Medulla oblongata (tissue), 1 donor: ENCODE measurements around the gene PLEKHH3.

Experiments used
- DNase-seq: peaks from one replicate; pipeline ENCODE4 v3.0.0-alpha.2; 2015; ENCODE audit errors: extremely low spot score

Gene PLEKHH3, protein sequence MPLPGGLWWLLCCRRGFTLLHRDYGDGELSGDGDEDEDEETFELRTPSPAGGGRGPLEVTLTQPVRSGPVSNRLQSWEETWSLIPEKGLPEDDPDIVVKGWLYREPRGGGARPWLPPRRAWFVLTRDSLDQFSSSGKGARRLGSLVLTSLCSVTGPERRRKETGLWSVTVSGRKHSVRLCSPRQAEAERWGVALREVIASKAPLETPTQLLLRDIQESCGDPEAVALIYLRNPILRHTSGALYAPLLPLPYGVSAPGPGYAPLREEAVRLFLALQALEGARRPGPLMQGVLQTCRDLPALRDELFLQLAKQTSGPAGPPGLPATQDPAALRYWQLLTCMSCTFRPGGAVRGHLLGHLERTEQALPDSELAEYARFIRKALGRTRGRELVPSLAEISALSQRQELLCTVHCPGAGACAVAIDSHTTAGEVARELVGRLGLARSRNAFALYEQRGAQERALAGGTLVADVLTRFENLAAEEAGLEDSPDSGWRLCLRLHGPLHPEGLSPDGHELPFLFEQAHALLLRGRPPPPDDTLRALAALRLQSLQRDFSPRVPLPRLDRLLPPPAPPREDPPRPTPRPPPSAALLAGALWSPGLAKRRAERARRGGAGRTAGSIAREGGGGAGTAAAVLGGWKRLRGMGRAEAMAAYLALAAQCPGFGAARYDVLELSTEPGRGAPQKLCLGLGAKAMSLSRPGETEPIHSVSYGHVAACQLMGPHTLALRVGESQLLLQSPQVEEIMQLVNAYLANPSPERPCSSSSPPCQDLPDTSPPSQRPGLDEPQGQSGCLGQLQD

DNA sequence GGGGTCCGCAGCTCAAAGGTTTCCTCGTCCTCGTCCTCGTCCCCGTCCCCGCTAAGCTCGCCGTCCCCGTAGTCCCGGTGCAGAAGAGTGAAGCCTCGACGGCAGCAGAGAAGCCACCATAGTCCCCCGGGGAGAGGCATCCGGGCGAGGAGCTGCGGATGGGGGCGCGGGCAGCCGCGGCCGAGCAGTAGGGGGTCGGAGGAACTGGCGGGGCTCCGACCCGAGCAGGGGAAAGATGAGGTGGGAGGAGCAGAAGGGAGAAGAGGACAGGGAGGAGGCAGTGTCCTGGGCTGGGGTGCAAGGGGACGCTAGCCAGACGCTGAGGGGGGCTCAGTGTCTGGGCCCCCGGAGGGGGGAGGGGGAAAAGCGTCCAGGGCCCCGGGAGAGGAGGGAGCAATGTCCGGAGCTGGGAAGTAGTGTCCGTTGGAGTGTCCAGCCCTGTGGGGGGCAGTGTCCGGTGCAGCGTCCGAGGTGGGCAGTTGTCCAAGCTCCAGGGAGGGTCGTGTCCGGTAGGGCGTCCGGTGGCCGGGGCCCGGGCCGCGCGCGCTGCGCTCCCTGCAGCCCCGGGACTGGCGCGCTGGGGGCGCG lies at the start of gene PLEKHH3:
Gene PLEKHH3 (minus strand): TSS at position 571 of the 588 bp plus-strand sequence. CDS start 431 bp downstream, at position 140.
- no peak for DNase-seq

DNA sequence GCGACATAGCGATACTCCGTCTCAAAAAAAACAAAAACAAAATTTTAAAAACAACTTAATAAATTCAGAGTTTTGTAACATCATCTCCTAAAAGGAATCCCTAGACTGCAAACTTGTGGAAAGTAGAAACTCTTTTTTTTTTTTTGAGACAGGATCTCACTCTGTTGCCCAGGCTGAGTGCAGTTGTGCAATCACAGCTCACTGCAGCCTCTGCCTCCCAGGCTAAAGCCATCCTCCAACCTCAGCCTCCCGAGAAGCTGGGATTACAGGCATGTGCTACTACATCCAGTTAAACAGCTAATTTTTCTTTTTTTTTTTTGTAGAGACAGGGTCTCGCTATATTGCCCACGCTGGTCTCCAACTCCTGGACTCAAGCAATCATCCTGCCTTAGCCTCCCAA lies 48.3 kb upstream of the PLEKHH3 start:
- DNase-seq = no peak

DNA sequence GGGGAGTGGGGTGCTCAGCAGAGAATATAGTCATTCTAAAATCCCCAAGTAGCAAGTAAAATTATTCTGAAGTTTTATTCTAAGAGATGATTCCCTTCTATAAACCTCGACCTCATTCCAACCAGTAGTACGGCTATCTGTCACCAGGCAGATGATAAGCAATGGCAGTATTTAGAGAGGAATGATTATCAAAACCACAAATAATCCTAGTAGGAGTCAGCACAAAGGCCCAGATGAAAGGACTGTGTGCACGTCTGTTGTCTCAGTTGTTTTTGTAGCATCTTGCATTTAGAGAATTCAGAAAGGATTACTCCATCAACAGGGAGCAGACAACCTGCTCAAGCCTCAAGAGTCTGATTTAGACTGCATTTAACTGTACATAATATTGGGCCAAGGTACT lies 46.8 kb upstream of the PLEKHH3 start:
- DNase-seq = no peak

DNA sequence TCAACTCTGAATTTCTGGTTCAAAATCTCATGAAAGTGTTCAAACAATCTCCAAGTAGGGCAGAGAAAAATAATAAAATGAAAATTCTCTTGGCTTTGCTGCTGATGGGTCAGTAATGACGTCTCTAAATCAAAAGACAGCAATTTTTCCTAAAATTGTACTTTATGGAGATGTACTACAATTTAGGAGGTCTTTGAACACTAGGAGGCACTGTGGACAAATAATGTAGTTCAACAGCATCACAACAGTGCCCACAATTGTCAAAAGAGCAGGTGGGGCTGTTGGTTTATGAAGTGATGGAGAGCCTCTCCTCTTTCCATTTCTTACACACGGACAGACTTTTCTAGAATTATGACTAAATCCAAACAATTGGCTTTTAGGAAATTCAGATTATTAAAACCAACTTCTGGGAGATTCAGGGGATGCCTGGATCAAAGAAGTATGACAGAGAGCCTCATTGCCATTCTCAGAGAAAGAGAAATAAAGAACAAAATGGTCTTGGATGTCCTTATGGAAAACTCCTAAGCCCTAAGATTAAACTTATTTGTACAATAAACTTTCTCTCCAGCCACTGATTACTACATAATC lies 44.3 kb upstream of the PLEKHH3 start:
- DNase-seq = peak; percentile 93

DNA sequence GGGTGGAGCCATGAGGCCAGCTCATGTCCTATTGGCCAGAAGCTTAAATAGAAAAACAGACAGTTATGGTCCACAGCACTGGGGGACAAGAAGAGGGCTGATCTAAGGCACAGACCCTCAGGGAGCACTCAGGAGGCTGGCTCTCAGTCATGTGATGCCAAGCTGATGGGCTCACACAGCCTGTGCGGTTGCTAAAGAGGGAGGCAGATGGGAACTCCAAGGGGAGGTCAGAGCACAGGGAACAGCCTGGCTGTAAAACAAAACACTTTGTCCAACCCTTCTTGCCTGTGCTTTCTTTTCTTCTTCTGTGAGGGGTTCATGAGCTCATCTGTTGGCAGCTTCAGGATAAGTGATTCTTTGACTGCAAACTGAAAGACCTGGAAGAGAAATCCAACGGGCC lies 32.8 kb upstream of the PLEKHH3 start:
- DNase-seq = peak; percentile 54

DNA sequence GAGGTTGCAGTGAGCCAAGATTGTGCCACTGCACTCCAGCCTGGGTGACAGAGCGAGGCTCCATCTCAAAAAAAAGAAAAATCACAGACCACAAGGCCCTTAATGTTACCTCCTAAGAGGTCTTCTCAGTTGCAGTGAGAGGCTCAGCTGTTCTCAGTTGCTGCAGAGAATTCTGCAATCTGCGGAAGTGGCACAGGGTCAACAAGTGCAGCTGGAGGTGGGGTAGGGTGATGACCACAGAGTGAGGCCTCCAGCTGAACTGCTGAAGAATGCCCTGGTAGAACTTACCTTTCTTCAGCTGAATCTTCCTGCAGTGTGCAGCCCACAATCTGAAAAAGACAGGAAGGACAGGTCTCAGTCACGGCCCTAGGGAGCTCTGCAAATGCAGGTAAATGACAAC lies 31.8 kb upstream of the PLEKHH3 start:
- no peak for DNase-seq

DNA sequence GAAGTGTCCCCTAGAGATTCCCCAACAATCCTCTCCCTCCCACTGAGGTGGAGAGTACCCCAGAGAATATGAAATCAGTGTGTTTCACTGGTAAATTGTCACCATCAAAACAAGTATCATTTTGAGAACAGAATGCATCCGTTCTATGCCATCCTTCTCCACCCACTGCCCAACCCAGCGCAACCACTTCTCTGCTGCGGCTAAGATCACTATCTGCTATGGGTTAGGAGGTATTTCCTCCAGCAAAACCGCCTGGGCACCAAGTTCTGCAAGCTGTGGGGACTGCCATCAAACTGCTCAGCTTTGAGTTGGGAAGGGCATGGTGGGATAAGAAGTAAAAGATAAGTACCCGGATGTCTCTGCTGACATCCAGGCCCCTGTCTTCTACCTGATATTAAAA lies 29.9 kb upstream of the PLEKHH3 start:
- no peak for DNase-seq

DNA sequence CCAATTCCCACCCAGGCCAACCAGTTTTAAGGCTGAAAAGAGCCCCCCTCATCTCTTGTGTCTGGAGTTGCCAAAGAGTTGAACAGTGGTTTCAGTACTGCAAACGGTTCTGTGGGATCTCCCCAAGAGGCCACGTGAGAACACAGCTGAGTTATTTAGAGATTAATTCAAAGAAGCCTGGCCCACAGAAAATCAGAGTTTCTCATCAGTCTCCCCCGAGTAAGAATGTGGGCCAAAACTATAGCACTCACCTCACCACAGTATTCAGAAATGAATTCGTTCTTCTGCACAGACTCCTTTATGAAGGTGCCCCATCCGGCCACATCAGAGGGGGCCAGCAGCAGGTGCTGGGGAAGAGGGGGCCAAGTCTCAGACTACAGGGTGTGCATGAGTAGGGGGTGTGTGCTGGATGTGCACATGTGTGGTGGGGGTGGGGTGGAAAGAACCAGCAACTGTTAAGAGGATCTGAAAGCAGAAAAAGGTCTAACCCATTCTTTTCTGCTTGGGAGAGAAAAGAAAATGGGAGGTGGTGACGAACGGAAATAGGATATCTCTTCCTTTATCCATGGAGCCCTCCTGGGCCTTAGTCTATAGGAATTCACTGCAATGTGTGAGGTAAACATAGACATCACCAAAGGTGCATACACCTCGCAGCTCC lies 28.2 kb upstream of the PLEKHH3 start:
- DNase-seq = no peak

DNA sequence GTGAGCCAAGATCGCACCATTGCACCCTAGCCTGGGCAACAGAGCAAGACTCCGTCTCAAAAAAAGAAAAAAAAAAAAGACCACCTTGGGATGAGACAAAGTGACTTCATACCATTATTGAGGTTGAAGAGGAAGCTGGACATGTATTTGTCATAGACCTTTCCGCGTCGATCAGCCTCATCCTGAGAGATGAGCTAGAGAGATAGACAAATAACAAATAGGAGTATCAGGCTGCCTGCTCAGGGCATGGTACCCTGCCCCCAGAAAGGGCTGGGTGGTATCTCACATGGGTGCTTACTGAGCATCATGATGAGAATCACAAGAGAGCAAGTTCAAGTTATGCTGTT lies 27.7 kb upstream of the PLEKHH3 start:
- DNase-seq = no peak

DNA sequence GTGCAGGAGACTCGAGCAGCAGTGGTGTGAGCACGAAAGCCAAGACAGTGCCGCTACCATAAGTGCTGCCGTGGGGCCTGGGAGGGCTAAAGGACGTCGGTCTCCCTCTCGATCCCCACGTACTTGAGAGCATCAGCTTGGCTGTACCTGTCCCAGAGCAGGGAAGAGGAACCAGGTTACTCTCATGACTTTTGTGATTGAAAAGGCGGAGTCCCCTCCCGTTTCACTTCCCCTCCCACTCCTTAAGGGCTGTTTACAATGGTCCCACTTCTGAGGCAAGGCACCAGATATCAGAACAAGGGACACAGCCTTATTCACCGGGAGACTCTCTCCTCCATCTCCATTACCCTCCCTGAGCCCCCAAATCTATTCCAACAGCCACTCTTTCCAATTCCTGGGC lies 25.7 kb upstream of the PLEKHH3 start:
- no peak for DNase-seq

DNA sequence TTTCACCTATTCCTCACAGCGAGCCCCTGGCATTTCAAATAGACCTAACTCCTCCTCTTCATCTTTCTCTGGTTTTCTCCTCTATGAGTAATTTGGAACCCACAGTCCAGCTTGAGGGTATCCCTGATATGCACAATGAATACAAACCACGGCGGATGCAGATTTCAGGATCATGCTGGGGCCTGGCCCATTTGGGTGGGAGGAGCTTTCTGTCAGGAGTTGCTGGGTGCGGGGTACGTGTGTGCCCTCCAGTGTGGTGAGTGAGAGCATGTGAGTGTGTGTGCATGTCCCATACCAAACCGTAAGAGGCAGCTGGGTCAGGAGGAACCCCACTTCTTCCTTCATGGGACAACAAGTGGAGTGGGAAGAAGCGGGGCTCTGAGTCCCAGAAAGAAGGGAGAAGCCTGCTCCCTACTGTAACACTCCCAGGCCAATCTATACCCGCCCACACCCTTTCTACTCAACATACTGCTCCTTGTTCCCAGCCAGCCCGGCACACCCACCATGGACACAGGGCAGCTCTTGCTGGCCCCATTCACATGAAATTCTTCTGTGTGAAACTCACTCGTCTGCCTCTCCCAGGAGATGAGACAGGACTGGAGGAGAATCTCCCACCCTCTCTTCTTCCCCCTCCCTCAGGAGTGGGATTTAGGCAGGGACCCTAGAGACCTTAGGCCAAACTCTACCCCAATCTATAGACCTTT lies 23.9 kb upstream of the PLEKHH3 start:
- no peak for DNase-seq

DNA sequence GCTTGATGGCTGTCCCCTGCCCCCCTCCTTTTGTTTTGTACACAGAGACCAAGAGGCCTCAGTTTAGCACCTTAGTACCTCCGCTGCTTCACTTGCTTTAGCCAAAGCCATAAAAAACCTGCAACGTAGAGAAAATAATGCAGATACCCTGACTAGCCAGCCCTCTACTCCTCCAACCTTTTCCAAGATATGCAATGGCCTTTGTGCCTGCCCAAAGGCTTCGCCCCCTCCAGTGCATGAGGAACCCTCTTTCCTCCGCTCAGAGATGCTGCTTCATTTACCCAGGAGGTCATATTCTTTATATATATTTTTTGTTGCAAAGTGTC lies 22.6 kb upstream of the PLEKHH3 start:
- no peak for DNase-seq

DNA sequence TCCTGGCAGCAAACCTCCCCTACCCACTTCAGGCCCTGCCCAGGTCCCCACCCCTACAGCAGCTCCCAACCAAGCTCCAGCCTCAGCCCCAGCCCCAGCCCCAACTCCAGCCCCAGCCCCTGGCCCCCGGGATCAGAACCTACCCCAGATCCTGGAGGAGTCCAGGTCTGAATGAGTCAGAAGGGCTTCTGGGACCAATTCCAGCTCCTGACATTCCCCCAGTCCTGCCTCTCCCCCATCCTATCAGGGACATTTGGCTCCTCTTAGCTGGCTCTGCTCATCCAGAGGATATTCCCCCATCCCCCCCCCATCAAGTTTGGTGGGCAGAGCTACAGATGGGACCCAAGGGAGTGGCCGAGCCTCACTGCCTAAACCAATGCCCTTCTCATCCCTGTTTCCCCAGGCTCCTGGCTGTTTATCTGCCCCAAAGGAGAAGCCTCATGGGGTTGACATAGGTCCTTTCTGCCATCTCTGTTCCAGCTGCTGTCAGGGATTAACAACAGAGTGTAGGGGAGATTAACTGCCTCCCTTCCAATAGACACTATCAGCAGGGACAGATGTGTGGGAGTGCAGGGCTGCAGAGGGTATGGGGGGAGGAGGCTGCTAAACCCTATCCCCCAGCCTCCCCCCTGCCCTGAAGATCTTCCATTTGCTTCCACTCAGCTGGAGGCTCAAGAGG lies 22.1 kb upstream of the PLEKHH3 start:
- DNase-seq = peak; percentile 19

DNA sequence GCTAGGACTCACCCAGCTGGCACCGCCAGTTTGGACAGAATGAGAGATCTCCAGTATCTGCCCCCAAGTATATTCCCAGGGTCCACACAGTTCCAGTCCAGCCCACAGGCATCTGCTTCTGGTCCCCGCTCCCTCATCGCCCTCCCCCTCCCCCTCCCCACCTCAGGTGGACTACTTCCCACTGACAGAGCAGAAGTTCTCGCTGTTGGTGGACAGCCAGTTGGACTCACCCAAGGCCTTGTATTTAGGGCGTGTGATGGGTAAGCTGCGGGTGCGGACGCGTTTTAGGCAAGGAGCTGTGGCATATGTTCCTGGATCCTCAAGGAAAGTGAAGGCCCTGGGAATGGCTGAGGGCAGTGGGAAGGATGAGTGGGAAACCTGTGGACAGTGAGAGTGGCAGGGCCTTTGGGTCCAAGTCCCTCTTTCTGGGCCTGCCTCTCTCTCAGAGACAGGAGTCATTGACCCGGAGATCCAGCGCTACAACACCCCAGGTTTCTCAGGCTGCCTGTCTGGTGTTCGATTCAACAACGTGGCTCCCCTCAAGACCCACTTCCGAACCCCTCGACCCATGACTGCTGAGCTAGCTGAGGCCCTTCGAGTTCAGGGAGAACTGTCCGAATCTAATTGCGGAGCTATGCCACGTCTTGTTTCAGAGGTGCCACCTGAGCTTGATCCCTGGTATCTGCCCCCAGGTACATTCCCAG lies 20.5 kb upstream of the PLEKHH3 start:
- DNase-seq = no peak

DNA sequence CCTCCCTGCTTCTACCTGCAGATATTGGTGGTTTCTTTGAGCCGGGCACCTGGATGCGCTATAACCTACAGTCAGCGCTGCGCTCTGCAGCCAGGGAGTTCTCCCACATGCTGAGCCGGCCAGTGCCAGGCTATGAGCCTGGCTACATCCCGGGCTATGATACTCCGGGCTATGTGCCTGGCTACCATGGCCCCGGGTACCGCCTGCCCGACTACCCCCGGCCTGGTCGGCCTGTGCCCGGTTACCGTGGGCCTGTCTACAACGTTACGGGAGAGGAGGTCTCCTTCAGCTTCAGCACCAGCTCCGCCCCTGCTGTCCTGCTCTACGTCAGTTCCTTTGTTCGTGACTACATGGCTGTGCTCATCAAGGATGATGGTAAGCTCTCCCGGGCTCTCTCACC lies 18.7 kb upstream of the PLEKHH3 start:
- DNase-seq = no peak

DNA sequence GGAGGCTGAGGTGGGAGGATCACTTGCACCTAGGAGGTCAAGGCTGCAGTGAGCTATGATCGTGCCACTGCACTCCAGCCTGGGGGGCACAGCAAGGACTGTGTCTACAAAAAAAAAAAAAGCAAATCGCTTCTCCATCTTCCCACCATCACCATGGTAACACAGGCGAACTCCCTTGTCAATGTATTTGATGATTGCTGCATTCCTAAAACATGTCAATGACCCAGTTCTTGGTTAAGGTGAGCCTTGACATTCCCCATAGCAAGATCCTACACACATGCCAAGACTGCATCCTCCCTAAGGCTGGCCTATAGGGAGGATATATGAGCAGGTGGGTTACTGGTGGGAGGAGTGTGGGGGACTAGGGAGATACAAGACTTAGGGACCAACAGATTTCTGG lies 17.7 kb upstream of the PLEKHH3 start:
- DNase-seq = no peak

DNA sequence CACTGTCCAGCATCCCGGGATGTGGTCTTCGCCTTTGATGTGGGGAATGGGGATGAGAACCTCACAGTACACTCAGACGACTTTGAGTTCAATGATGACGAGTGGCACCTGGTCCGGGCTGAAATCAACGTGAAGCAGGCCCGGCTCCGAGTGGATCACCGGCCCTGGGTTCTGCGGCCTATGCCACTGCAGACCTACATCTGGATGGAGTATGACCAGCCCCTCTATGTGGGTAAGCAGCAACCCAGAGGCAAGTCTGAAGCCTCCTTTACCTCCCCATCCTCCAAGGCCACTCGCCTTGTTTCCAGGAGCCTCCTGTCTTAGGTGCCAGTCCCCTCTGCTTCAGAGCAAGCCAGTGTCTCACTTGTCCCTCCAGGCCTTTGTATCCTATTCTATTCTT lies 15.7 kb upstream of the PLEKHH3 start:
- DNase-seq = no peak

DNA sequence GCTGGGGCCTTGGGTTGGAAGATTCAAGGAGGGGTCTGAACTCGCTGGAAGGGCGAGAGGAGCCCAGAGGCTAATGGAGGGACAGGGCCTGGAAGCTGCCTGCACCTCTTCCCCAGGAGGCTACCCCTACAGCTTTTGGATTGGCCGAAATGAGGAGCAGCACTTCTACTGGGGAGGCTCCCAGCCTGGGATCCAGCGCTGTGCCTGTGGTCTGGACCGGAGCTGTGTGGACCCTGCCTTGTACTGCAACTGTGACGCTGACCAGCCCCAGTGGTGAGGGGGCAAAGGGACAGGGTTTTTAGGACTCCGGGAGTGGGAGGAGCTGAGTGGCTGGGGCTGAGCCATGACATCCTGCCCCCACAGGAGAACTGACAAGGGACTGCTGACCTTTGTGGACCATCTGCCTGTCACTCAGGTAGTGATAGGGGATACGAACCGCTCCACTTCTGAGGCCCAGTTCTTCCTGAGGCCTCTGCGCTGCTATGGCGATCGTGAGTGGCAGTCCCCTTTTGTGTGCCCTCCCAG lies 14.3 kb upstream of the PLEKHH3 start:
- no peak for DNase-seq

DNA sequence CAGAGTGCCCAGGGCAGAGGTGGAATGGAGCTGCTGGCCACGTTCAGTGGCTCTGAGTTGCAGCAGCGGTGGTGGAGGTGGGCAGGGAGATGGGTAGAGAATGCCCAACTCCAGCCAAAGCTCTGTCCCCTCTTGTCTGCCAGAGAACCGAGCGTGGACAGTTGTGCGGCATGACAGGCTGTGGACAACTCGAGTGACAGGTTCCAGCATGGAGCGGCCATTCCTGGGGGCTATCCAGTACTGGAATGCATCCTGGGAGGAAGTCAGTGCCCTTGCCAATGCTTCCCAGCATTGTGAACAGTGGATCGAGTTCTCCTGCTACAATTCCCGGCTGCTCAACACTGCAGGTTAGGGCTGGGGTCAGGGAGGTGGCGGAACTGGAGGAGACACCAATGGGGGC lies 13.8 kb upstream of the PLEKHH3 start:
- DNase-seq = no peak

DNA sequence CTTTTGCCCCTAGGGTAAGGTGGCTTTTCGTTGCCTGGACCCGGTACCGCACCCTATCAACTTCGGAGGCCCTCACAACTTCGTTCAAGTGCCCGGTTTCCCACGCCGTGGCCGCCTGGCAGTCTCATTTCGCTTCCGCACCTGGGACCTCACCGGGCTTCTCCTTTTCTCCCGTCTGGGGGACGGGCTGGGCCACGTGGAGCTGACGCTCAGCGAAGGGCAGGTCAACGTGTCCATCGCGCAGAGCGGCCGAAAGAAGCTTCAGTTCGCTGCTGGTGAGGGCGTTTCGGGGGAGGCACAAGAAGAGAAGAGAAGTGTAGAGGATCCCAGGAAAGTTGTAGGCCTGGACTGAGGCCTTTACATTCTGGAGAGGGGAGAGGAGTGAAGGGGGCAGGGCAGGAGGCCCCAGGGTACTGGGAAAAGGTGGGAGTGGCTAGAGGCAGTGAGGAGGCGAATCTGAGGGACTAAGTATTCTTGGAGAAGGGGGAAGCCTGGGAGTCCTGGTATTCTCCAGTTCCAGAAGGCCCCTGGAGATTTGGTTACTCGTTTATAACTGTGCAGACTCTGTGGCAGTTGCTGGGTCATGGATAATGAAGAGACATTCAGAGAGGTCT lies 11.0 kb upstream of the PLEKHH3 start:
- DNase-seq = no peak
